SH-SY5Y (cell line): ENCODE results near the gene TDP1.

ENCODE experiments used
- GATA2 ChIP-seq: IDR thresholded peaks from 2 replicates; pipeline ENCODE4 v1.6.1; 2011; ENCODE audit warnings: mild to moderate bottlenecking, low read depth, low read length
- GATA3 ChIP-seq: IDR thresholded peaks from 2 replicates; pipeline ENCODE4 v1.6.1; 2011; ENCODE audit warnings: low read depth, mild to moderate bottlenecking, low read length, moderate library complexity

DNA sequence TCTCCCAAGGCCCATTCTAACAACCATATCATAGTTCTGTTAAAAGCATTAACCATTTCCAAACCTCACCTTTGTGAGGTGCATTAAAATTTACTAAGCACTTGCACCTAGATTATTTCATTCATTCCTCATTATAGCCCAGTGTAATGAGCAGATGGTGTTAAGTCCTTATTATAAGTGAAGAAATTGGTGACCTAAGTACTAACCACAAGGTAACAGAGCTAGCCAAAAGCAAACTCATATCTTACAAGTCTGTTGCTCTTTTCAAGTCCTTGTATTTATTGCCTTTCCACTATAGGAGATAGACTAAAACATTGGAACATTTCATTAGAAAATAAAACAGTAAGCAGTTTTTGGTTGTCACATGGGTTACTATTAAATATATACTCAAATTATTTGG, 49.7 kb downstream of the TDP1 start:
- TF ChIP-seq GATA2 (no peak), GATA3 (no peak)
